PC-9 (cell line): ENCODE results near the gene LRRK1. TPM values are rescaled to one million over a fixed set of nuclear protein-coding genes. Genes with fewer than 3 reads are reported as not detected.
A peak's percentile ranks its signal among the peaks of the same experiment; 100 is the strongest.
"Not testable (repeated sequence)": the region's sequence is repeated elsewhere in the genome, so short reads cannot be mapped to it uniquely, and the experiment has no call there.

ENCODE experiments used
- BruUV-seq: library from RNA; stranded (reverse); fragments of 400-500 nt; replicated peaks from 2 replicates; lab custom pipeline; 2021; lab: Mats Ljungman, UMichigan
- CTCF ChIA-PET: fragments of 300-600 bp; sonication (Branson Sonifier 250); formaldehyde crosslinking; loops from one replicate; lab custom pipeline; 2022; ENCODE audit warnings: antibody characterized with exemption; lab: Charles Lee
- POLR2A ChIA-PET: fragments of 300-600 bp; sonication (Branson Sonifier 250); formaldehyde crosslinking; loops from one replicate; lab custom pipeline; 2022; ENCODE audit warnings: antibody characterized with exemption; ENCODE audit not compliant: unreplicated experiment; lab: Charles Lee
- DNase-seq, 2 experiments: peaks; one replicate each; pipeline versions ENCODE4 v3.0.0 to v3.0.0-alpha.2; 2015 to 2022; ENCODE audit warnings: mixed read lengths in 1 of 2
- H2AFZ ChIP-seq: fragments of 200-600 bp; sonication (generic); 2 replicates; pipeline ENCODE4 v1.8.1; 2017; ENCODE audit warnings: antibody characterized with exemption
- H3F3A ChIP-seq: fragments of 200-600 bp; sonication (generic); 2 replicates; pipeline ENCODE4 v1.8.1; 2017; ENCODE audit warnings: antibody characterized with exemption, mild to moderate bottlenecking, low read depth; ENCODE audit not compliant: insufficient read depth
- H3K27ac ChIP-seq: fragments of 200-600 bp; sonication (generic); 2 replicates; pipeline ENCODE4 v1.6.1; 2016; ENCODE audit warnings: mixed run types
- H3K27me3 ChIP-seq: fragments of 200-600 bp; sonication (generic); 2 replicates; pipeline ENCODE4 v1.6.1; 2016; ENCODE audit warnings: low read depth, mixed run types; ENCODE audit not compliant: insufficient read depth
- H3K36me3 ChIP-seq: fragments of 200-600 bp; sonication (generic); 2 replicates; pipeline ENCODE4 v1.6.1; 2016; ENCODE audit warnings: low read depth, mixed run types
- H3K4me1 ChIP-seq: fragments of 200-600 bp; sonication (generic); replicated peaks from 2 replicates; pipeline ENCODE4 v1.6.1; 2016; ENCODE audit warnings: mixed run types; ENCODE audit not compliant: insufficient read depth
- H3K4me2 ChIP-seq: fragments of 200-600 bp; sonication (generic); 2 replicates; pipeline ENCODE4 v1.6.1; 2017; ENCODE audit warnings: mixed run types
- H3K4me3 ChIP-seq: fragments of 200-600 bp; sonication (generic); 2 replicates; pipeline ENCODE4 v1.6.1; 2016; ENCODE audit warnings: mixed run types
- H3K79me2 ChIP-seq: fragments of 200-600 bp; sonication (generic); 2 replicates; pipeline ENCODE4 v1.6.1; 2017; ENCODE audit warnings: low read depth, mixed run types
- H3K9me2 ChIP-seq: fragments of 200-600 bp; sonication (generic); 2 replicates; pipeline ENCODE4 v1.8.1; 2017; ENCODE audit warnings: mild to moderate bottlenecking; ENCODE audit not compliant: insufficient read depth
- H3K9me3 ChIP-seq: fragments of 200-600 bp; sonication (generic); 2 replicates; pipeline ENCODE4 v1.8.1; 2016; ENCODE audit warnings: low read depth; ENCODE audit not compliant: insufficient read depth
- H4K20me1 ChIP-seq: fragments of 200-600 bp; sonication (generic); 2 replicates; pipeline ENCODE4 v1.8.1; 2017; ENCODE audit not compliant: insufficient read depth
- EZH2 ChIP-seq: fragments of 200-600 bp; sonication (generic); IDR thresholded peaks from 2 replicates; pipeline ENCODE4 v1.8.0; 2017; ENCODE audit warnings: antibody characterized with exemption, low read depth
- intact Hi-C: fragments of 100-400 bp; cut with micrococcal nuclease; formaldehyde crosslinking; loops from one replicate; pipeline ENCODE4 v1.10.0; 2022; ENCODE audit not compliant: unreplicated experiment
- total RNA-seq: library from RNA; stranded (reverse); gene quantifications from 2 replicates; pipeline ENCODE4 v1.2.3, GENCODE V29; 2021
- TF ChIP-seq, protein P1 (sequence below): fragments of 200-600 bp; sonication (generic); conservative IDR thresholded peaks from 2 replicates; pipeline ENCODE4 v1.6.1; 2017; ENCODE audit warnings: mixed run types, antibody characterized with exemption, mild to moderate bottlenecking, moderate library complexity

LRRK1 gene
- total RNA-seq, 1 experiment from 2014 or later: 15.7 TPM

GRCh38 chr15:101071651-101072050 is 152.5 kb downstream of the LRRK1 start:
- BruUV-seq: no TSS peak
- POLR2A ChIA-PET: no interaction called here
- Histone ChIP-seq H3K4me2 (no peak overlapping the region; the same call in 1 of the 2 replicates), H3K4me3 (no peak overlapping the region), H3K9me2 (no peaks in the 10 kb centered on the region), H3K27me3 (no peaks in the 10 kb centered on the region), H3K79me2 (no peaks in the 10 kb centered on the region), H3K4me1 (peaks cover 38% of the 10 kb centered on the region), H2AFZ (no peak overlapping the region), H3K27ac (peak overlapping the region; percentile 83), H3K9me3 (no peaks in the 10 kb centered on the region), H3F3A (peaks cover 22% of the 10 kb centered on the region), H4K20me1 (no peaks in the 10 kb centered on the region), H3K36me3 (no peaks in the 10 kb centered on the region)
- intact Hi-C loops: no loop called here
- DNase-seq: no peak
- CTCF ChIA-PET: interaction anchor here (0.7 kb wide), 1 partner anchor 15 kb away, joined by 3 read pairs; no protein-coding TSS in a partner anchor
- no peak for TF ChIP-seq EZH2
- TF ChIP-seq, protein P1, sequence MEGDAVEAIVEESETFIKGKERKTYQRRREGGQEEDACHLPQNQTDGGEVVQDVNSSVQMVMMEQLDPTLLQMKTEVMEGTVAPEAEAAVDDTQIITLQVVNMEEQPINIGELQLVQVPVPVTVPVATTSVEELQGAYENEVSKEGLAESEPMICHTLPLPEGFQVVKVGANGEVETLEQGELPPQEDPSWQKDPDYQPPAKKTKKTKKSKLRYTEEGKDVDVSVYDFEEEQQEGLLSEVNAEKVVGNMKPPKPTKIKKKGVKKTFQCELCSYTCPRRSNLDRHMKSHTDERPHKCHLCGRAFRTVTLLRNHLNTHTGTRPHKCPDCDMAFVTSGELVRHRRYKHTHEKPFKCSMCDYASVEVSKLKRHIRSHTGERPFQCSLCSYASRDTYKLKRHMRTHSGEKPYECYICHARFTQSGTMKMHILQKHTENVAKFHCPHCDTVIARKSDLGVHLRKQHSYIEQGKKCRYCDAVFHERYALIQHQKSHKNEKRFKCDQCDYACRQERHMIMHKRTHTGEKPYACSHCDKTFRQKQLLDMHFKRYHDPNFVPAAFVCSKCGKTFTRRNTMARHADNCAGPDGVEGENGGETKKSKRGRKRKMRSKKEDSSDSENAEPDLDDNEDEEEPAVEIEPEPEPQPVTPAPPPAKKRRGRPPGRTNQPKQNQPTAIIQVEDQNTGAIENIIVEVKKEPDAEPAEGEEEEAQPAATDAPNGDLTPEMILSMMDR: no peak

DNA sequence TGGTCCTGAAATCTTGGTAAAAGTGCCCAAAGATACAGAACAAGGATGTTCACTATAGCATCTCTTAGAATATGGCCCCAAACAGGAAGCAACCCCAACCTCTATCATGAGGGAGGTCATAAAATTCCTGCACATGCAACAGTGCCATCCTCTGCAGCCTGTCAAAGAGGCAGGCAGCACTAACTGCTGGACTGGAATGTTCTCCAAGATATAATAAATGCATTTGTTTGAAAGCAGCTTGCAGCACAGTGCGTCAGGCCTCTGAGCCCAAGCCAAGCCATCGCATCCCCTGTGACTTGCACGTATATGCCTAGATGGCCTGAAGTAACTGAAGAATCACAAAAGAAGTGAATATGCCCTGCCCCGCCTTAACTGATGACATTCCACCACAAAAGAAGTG is 153.1 kb downstream of the LRRK1 start:
- H3K9me3 ChIP-seq, H2AFZ ChIP-seq, POLR2A ChIA-PET, H3K27me3 ChIP-seq, H3K4me2 ChIP-seq, H3K36me3 ChIP-seq, H4K20me1 ChIP-seq, H3K79me2 ChIP-seq, BruUV-seq, intact Hi-C loops, CTCF ChIA-PET, H3K27ac ChIP-seq, DNase-seq, H3K9me2 ChIP-seq, H3K4me3 ChIP-seq: not testable (repeated sequence)
- H3F3A ChIP-seq: peaks cover 22% of the 10 kb centered on the region
- H3K4me1 ChIP-seq: peaks cover 38% of the 10 kb centered on the region

- H3F3A ChIP-seq, H3K9me3 ChIP-seq, H3K36me3 ChIP-seq, H3K9me2 ChIP-seq, H3K79me2 ChIP-seq, H3K27me3 ChIP-seq, CTCF ChIA-PET, DNase-seq, H3K27ac ChIP-seq, POLR2A ChIA-PET, H4K20me1 ChIP-seq, H3K4me3 ChIP-seq, H3K4me1 ChIP-seq, H2AFZ ChIP-seq, intact Hi-C loops, BruUV-seq, H3K4me2 ChIP-seq: not testable (repeated sequence)
These were observed 158.9 kb downstream of the LRRK1 start for GRCh38 chr15:101077806-101078668.

- Histone ChIP-seq H3K4me1 (no peaks in the 10 kb centered on the region), H4K20me1 (no peaks in the 10 kb centered on the region), H3K27me3 (no peaks in the 10 kb centered on the region), H3K9me2 (no peaks in the 10 kb centered on the region), H3K4me2 (no peak overlapping the region), H3K9me3 (no peaks in the 10 kb centered on the region), H3K36me3 (no peaks in the 10 kb centered on the region), H3K79me2 (no peaks in the 10 kb centered on the region), H2AFZ (no peak overlapping the region), H3F3A (no peaks in the 10 kb centered on the region), H3K4me3 (no peak overlapping the region), H3K27ac (no peak overlapping the region)
- TF ChIP-seq, protein P1: no peak
- no peak for TF ChIP-seq EZH2
- no TSS peak for BruUV-seq
- DNase-seq: no peak
- intact Hi-C loops: no loop called here
- CTCF ChIA-PET: no interaction called here
- POLR2A ChIA-PET: no interaction called here
These were observed 159.6 kb downstream of the LRRK1 start for GRCh38 chr15:101078669-101079323.
